ENCODE results near the gene TAF1C. TPM values are rescaled to one million over a fixed set of nuclear protein-coding genes. Genes with fewer than 3 reads are reported as not detected.

Gene TAF1C
- total and polyA plus RNA-seq, 9 of the 15 experiments (the other 6 are each of a cell fraction or from before 2014, with no cell fraction given): 1.5 to 74.8 (median 21.0) TPM

GRCh38 chr16:84138824-84139627 is 47.8 kb downstream of the TAF1C start (continued):
- TF ChIP-seq, protein P1, sequence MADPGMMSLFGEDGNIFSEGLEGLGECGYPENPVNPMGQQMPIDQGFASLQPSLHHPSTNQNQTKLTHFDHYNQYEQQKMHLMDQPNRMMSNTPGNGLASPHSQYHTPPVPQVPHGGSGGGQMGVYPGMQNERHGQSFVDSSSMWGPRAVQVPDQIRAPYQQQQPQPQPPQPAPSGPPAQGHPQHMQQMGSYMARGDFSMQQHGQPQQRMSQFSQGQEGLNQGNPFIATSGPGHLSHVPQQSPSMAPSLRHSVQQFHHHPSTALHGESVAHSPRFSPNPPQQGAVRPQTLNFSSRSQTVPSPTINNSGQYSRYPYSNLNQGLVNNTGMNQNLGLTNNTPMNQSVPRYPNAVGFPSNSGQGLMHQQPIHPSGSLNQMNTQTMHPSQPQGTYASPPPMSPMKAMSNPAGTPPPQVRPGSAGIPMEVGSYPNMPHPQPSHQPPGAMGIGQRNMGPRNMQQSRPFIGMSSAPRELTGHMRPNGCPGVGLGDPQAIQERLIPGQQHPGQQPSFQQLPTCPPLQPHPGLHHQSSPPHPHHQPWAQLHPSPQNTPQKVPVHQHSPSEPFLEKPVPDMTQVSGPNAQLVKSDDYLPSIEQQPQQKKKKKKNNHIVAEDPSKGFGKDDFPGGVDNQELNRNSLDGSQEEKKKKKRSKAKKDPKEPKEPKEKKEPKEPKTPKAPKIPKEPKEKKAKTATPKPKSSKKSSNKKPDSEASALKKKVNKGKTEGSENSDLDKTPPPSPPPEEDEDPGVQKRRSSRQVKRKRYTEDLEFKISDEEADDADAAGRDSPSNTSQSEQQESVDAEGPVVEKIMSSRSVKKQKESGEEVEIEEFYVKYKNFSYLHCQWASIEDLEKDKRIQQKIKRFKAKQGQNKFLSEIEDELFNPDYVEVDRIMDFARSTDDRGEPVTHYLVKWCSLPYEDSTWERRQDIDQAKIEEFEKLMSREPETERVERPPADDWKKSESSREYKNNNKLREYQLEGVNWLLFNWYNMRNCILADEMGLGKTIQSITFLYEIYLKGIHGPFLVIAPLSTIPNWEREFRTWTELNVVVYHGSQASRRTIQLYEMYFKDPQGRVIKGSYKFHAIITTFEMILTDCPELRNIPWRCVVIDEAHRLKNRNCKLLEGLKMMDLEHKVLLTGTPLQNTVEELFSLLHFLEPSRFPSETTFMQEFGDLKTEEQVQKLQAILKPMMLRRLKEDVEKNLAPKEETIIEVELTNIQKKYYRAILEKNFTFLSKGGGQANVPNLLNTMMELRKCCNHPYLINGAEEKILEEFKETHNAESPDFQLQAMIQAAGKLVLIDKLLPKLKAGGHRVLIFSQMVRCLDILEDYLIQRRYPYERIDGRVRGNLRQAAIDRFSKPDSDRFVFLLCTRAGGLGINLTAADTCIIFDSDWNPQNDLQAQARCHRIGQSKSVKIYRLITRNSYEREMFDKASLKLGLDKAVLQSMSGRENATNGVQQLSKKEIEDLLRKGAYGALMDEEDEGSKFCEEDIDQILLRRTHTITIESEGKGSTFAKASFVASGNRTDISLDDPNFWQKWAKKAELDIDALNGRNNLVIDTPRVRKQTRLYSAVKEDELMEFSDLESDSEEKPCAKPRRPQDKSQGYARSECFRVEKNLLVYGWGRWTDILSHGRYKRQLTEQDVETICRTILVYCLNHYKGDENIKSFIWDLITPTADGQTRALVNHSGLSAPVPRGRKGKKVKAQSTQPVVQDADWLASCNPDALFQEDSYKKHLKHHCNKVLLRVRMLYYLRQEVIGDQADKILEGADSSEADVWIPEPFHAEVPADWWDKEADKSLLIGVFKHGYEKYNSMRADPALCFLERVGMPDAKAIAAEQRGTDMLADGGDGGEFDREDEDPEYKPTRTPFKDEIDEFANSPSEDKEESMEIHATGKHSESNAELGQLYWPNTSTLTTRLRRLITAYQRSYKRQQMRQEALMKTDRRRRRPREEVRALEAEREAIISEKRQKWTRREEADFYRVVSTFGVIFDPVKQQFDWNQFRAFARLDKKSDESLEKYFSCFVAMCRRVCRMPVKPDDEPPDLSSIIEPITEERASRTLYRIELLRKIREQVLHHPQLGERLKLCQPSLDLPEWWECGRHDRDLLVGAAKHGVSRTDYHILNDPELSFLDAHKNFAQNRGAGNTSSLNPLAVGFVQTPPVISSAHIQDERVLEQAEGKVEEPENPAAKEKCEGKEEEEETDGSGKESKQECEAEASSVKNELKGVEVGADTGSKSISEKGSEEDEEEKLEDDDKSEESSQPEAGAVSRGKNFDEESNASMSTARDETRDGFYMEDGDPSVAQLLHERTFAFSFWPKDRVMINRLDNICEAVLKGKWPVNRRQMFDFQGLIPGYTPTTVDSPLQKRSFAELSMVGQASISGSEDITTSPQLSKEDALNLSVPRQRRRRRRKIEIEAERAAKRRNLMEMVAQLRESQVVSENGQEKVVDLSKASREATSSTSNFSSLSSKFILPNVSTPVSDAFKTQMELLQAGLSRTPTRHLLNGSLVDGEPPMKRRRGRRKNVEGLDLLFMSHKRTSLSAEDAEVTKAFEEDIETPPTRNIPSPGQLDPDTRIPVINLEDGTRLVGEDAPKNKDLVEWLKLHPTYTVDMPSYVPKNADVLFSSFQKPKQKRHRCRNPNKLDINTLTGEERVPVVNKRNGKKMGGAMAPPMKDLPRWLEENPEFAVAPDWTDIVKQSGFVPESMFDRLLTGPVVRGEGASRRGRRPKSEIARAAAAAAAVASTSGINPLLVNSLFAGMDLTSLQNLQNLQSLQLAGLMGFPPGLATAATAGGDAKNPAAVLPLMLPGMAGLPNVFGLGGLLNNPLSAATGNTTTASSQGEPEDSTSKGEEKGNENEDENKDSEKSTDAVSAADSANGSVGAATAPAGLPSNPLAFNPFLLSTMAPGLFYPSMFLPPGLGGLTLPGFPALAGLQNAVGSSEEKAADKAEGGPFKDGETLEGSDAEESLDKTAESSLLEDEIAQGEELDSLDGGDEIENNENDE (IDR thresholded peaks at IDR 0.05; ENCODE audit: low read depth, low read length): no peak
- TF ChIP-seq CBX3 (IDR thresholded peaks at IDR 0.05; ENCODE audit: borderline replicate concordance in 1 of 2, low read length in 2 of 2) (no peak; a peak in 1 of 3 replicates), POLR2B (IDR thresholded peaks at IDR 0.05; ENCODE audit: low read depth, partially characterized antibody) (peak; percentile 53), ZBTB1 (CRISPR knock-in tag; IDR thresholded peaks at IDR 0.05; ENCODE audit: borderline replicate concordance, low read depth) (no peak), TAF9B (IDR thresholded peaks at IDR 0.05; ENCODE audit: partially characterized antibody) (peak; percentile 69), ZNF444 (CRISPR knock-in tag; IDR thresholded peaks at IDR 0.05) (no peak), ZNF695 (CRISPR knock-in tag; IDR thresholded peaks at IDR 0.05) (no peak), CBX8 (IDR thresholded peaks at IDR 0.05; ENCODE audit: borderline replicate concordance, extremely low read depth, low read depth, low read length, poor library complexity, severe bottlenecking) (no peak), CXXC5 (CRISPR knock-in tag; IDR thresholded peaks at IDR 0.05) (peak; percentile 60), HDAC2 (IDR thresholded peaks at IDR 0.05) (peak; percentile 85), NR2C2 (CRISPR knock-in tag; IDR thresholded peaks at IDR 0.05) (0 out of 2 replicates have a peak, but pooled peaks have one; percentile 10), NR2C2 (tag; IDR thresholded peaks at IDR 0.05) (peak; percentile 85), SMAD1 (IDR thresholded peaks at IDR 0.05; ENCODE audit: low read depth, low read length, partially characterized antibody) (no peak), ZBED1 (IDR thresholded peaks at IDR 0.05) (no peak)
- TF ChIP-seq, protein P2, sequence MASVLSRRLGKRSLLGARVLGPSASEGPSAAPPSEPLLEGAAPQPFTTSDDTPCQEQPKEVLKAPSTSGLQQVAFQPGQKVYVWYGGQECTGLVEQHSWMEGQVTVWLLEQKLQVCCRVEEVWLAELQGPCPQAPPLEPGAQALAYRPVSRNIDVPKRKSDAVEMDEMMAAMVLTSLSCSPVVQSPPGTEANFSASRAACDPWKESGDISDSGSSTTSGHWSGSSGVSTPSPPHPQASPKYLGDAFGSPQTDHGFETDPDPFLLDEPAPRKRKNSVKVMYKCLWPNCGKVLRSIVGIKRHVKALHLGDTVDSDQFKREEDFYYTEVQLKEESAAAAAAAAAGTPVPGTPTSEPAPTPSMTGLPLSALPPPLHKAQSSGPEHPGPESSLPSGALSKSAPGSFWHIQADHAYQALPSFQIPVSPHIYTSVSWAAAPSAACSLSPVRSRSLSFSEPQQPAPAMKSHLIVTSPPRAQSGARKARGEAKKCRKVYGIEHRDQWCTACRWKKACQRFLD (CRISPR knock-in tag; IDR thresholded peaks at IDR 0.05): peak; percentile 35; the same call in 1 of the 2 replicates
